Neural cell (in vitro differentiated cells): ENCODE results near the gene IGF2BP2.
"Not testable (repeated sequence)": the region's sequence is repeated elsewhere in the genome, so short reads cannot be mapped to it uniquely, and the experiment has no call there.

Source experiments
- POLR2AphosphoS5 ChIP-seq: IDR thresholded peaks from 2 replicates; pipeline ENCODE4 v1.6.1; 2012
- RAD21 ChIP-seq: fragments of 450-650 bp; conservative IDR thresholded peaks from 2 replicates; pipeline ENCODE4 v1.6.1; 2014; ENCODE audit warnings: antibody characterized with exemption, mild to moderate bottlenecking, moderate library complexity
- TF ChIP-seq, protein P1 (sequence below): fragments of 450-650 bp; IDR thresholded peaks from 2 replicates; pipeline ENCODE4 v1.5.1; 2014; ENCODE audit warnings: antibody characterized with exemption, mild to moderate bottlenecking, moderate library complexity; ENCODE audit not compliant: poor library complexity, severe bottlenecking
- TF ChIP-seq, protein P2 (sequence below): IDR thresholded peaks from 2 replicates; pipeline ENCODE4 v1.6.1; 2012; ENCODE audit warnings: borderline replicate concordance

DNA sequence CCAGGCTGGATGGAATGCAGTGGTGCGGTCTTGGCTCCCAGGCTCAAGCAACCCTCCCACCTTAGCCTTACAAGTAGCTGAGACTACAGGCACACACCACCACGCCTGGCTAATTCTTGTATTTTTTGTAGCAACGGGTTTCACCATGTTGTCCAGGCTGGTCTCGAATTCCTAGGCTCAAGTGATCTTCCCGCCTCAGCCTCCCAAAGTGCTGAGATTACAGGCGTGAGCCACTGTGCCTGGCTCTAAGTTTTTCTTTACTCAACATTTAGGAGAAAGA, 26.1 kb downstream of the IGF2BP2 start:
- TF ChIP-seq, protein P1, sequence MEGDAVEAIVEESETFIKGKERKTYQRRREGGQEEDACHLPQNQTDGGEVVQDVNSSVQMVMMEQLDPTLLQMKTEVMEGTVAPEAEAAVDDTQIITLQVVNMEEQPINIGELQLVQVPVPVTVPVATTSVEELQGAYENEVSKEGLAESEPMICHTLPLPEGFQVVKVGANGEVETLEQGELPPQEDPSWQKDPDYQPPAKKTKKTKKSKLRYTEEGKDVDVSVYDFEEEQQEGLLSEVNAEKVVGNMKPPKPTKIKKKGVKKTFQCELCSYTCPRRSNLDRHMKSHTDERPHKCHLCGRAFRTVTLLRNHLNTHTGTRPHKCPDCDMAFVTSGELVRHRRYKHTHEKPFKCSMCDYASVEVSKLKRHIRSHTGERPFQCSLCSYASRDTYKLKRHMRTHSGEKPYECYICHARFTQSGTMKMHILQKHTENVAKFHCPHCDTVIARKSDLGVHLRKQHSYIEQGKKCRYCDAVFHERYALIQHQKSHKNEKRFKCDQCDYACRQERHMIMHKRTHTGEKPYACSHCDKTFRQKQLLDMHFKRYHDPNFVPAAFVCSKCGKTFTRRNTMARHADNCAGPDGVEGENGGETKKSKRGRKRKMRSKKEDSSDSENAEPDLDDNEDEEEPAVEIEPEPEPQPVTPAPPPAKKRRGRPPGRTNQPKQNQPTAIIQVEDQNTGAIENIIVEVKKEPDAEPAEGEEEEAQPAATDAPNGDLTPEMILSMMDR: not testable (repeated sequence)
- TF ChIP-seq RAD21, POLR2AphosphoS5: not testable (repeated sequence)
- TF ChIP-seq, protein P2, sequence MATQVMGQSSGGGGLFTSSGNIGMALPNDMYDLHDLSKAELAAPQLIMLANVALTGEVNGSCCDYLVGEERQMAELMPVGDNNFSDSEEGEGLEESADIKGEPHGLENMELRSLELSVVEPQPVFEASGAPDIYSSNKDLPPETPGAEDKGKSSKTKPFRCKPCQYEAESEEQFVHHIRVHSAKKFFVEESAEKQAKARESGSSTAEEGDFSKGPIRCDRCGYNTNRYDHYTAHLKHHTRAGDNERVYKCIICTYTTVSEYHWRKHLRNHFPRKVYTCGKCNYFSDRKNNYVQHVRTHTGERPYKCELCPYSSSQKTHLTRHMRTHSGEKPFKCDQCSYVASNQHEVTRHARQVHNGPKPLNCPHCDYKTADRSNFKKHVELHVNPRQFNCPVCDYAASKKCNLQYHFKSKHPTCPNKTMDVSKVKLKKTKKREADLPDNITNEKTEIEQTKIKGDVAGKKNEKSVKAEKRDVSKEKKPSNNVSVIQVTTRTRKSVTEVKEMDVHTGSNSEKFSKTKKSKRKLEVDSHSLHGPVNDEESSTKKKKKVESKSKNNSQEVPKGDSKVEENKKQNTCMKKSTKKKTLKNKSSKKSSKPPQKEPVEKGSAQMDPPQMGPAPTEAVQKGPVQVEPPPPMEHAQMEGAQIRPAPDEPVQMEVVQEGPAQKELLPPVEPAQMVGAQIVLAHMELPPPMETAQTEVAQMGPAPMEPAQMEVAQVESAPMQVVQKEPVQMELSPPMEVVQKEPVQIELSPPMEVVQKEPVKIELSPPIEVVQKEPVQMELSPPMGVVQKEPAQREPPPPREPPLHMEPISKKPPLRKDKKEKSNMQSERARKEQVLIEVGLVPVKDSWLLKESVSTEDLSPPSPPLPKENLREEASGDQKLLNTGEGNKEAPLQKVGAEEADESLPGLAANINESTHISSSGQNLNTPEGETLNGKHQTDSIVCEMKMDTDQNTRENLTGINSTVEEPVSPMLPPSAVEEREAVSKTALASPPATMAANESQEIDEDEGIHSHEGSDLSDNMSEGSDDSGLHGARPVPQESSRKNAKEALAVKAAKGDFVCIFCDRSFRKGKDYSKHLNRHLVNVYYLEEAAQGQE: not testable (repeated sequence)
